ENCODE measurements around the gene TOP3A. TPM values are rescaled to one million over a fixed set of nuclear protein-coding genes. Genes with fewer than 3 reads are reported as not detected.
A peak's percentile ranks its signal among the peaks of the same experiment; 100 is the strongest.

Gene TOP3A
- total and polyA plus RNA-seq, 2 donors (not counting 1 experiment from before 2014, with no cell fraction given), result 13.4 to 55.8 TPM

DNA sequence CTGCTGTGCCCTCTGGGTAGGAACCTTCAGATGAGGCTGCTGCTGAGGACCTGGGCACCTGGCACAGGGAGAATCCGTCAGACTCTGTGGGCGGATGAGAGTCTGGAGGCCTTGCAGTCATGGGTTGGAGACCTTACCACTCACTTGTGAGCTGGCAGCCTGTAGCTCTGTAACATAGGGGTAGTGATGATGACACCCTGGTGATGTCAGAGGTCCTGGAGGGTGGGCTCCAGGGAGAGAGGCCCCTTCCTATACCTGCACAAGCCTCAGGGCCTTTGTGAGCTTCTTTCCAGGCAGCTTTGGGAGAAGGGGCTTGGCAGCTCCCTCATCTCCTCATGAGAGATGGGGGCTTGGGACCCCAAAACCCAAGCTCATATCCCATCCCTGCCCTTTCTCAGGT, 52.7 kb downstream of the TOP3A start:
- H3K9me3 ChIP-seq (ENCODE audit: control extremely low read depth in 1 of 3, control insufficient read depth in 2 of 3, insufficient read depth in 1 of 3, low read length in 2 of 3), result no peaks in the 10 kb centered on the region
- H3K79me2 ChIP-seq (ENCODE audit: control insufficient read depth, insufficient read depth, low read length), result peaks cover 41% of the 10 kb centered on the region
- 100% methylated on average over 2 of the region's 2 CpGs for whole genome bisulfite sequencing (ENCODE audit: insufficient coverage)
- H3K4me2 ChIP-seq (replicated peaks; ENCODE audit: low read depth, low read length, poor library complexity, severe bottlenecking), result peak overlapping the region; percentile 83
- Mint-ChIP-seq H3K27ac (no peak overlapping the region), H3K4me3 (peak overlapping the region; percentile 86), H3K9me3 (ENCODE audit: insufficient read depth) (no peaks in the 10 kb centered on the region), H3K27me3 (no peaks in the 10 kb centered on the region), H3K4me1 (peaks cover 21% of the 10 kb centered on the region)
- H3K27me3 ChIP-seq (replicated peaks in 1 of 4; ENCODE audit: control extremely low read depth in 1 of 4, control insufficient read depth in 3 of 4, insufficient read depth in 4 of 4, low read length in 3 of 4), result no peaks in the 10 kb centered on the region
- H3K27ac ChIP-seq (ENCODE audit: low read length in 2 of 2), result no peak overlapping the region
- H3K4me1 ChIP-seq (ENCODE audit: control insufficient read depth in 2 of 2, insufficient read depth in 2 of 2, low read length in 2 of 2), result peaks cover 23 to 36% of the 10 kb centered on the region in 2 donors
- H2AFZ ChIP-seq (ENCODE audit: insufficient read depth, low read depth, low read length, poor library complexity, severe bottlenecking), result no peak overlapping the region
- intact Hi-C loops (cut with micrococcal nuclease), result no loop called here
- TF ChIP-seq, protein P1, sequence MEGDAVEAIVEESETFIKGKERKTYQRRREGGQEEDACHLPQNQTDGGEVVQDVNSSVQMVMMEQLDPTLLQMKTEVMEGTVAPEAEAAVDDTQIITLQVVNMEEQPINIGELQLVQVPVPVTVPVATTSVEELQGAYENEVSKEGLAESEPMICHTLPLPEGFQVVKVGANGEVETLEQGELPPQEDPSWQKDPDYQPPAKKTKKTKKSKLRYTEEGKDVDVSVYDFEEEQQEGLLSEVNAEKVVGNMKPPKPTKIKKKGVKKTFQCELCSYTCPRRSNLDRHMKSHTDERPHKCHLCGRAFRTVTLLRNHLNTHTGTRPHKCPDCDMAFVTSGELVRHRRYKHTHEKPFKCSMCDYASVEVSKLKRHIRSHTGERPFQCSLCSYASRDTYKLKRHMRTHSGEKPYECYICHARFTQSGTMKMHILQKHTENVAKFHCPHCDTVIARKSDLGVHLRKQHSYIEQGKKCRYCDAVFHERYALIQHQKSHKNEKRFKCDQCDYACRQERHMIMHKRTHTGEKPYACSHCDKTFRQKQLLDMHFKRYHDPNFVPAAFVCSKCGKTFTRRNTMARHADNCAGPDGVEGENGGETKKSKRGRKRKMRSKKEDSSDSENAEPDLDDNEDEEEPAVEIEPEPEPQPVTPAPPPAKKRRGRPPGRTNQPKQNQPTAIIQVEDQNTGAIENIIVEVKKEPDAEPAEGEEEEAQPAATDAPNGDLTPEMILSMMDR (IDR thresholded peaks at IDR 0.05), result no peak
- TF ChIP-seq EZH2 (IDR thresholded peaks at IDR 0.05; ENCODE audit: borderline replicate concordance, insufficient read depth, low read depth, low read length, poor library complexity, severe bottlenecking), result no peak
- ATAC-seq (ENCODE audit: low read depth) (no peak), DNase-seq (no peak)
- H3K36me3 ChIP-seq (replicated peaks in 1 of 2; ENCODE audit: control extremely low read depth in 1 of 2, control insufficient read depth in 1 of 2, extremely low read depth in 1 of 2, insufficient read depth in 2 of 2, low read length in 1 of 2), result peaks cover 0 to 26% of the 10 kb centered on the region in 2 experiments
- no peak overlapping the region for H3K9ac ChIP-seq (ENCODE audit: low read length)
- no peak overlapping the region for H3K4me3 ChIP-seq (ENCODE audit: control extremely low read depth in 1 of 5, extremely low read depth in 1 of 5, insufficient read depth in 1 of 5, low read depth in 2 of 5, low read length in 4 of 5)
- POLR2A ChIA-PET, result no interaction called here
- CTCF ChIA-PET, result no interaction called here
- peaks cover 12% of the 10 kb centered on the region for H4K20me1 ChIP-seq (ENCODE audit: control insufficient read depth, insufficient read depth, low read length, poor library complexity, severe bottlenecking)

DNA sequence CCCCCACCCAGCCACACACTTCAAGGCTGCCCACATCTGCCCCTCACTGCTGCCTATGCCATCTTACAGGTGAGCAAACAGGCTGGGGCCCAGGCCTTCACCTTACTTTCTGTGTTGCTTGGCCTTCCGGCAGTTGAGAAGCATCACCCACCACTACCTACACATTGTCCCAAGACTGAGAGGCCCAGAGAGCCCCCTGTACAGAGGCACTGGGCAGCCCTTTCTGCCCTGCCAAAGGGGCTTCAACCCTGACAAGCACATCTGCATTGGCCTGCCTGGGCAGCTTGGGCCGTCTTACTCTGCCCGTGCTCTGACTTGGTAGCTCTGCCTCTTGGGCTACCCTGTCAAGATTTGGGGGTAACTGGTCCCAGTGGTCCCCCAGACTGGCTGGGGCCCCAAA, 53.1 kb downstream of the TOP3A start:
- peaks cover 24% of the 10 kb centered on the region for H3K4me1 Mint-ChIP-seq
- no peak for ATAC-seq (ENCODE audit: low read depth)
- no peaks in the 10 kb centered on the region for H3K9me3 ChIP-seq (ENCODE audit: control extremely low read depth in 1 of 3, control insufficient read depth in 2 of 3, insufficient read depth in 1 of 3, low read length in 2 of 3)
- H3K27ac ChIP-seq (ENCODE audit: low read length in 2 of 2), result peak overlapping the region in 1 of 2 donors; percentile 84
- H4K20me1 ChIP-seq (ENCODE audit: control insufficient read depth, insufficient read depth, low read length, poor library complexity, severe bottlenecking), result peaks cover 17% of the 10 kb centered on the region
- no peak overlapping the region for H2AFZ ChIP-seq (ENCODE audit: insufficient read depth, low read depth, low read length, poor library complexity, severe bottlenecking)
- 96% methylated on average over 3 of the region's 3 CpGs for WGBS (ENCODE audit: insufficient coverage)
- CTCF ChIA-PET, result interaction anchor here (1.2 kb wide), 1 partner anchor 14 kb away, joined by 6 read pairs; no protein-coding TSS in a partner anchor
- no peaks in the 10 kb centered on the region for H3K9me3 Mint-ChIP-seq (ENCODE audit: insufficient read depth)
- H3K4me3 ChIP-seq (ENCODE audit: control extremely low read depth in 1 of 5, extremely low read depth in 1 of 5, insufficient read depth in 1 of 5, low read depth in 2 of 5, low read length in 4 of 5), result peak overlapping the region in 2 of 5 experiments; percentile 75 to 88
- TF ChIP-seq, protein P1 (IDR thresholded peaks at IDR 0.05), result no peak
- TF ChIP-seq EZH2 (IDR thresholded peaks at IDR 0.05; ENCODE audit: borderline replicate concordance, insufficient read depth, low read depth, low read length, poor library complexity, severe bottlenecking), result no peak
- peak overlapping the region; percentile 86 for H3K4me3 Mint-ChIP-seq
- intact Hi-C loops (cut with micrococcal nuclease), result no loop called here
- peaks cover 0 to 29% of the 10 kb centered on the region in 2 experiments for H3K36me3 ChIP-seq (replicated peaks in 1 of 2; ENCODE audit: control extremely low read depth in 1 of 2, control insufficient read depth in 1 of 2, extremely low read depth in 1 of 2, insufficient read depth in 2 of 2, low read length in 1 of 2)
- H3K79me2 ChIP-seq (ENCODE audit: control insufficient read depth, insufficient read depth, low read length), result peaks cover 45% of the 10 kb centered on the region
- POLR2A ChIA-PET, result interaction anchor here (0.6 kb wide), 1 partner anchor 104 kb away, joined by 5 read pairs; no protein-coding TSS in a partner anchor
- no peaks in the 10 kb centered on the region for H3K27me3 ChIP-seq (replicated peaks in 1 of 4; ENCODE audit: control extremely low read depth in 1 of 4, control insufficient read depth in 3 of 4, insufficient read depth in 4 of 4, low read length in 3 of 4)
- H3K4me1 ChIP-seq (ENCODE audit: control insufficient read depth in 2 of 2, insufficient read depth in 2 of 2, low read length in 2 of 2), result peaks cover 28 to 41% of the 10 kb centered on the region in 2 donors
- peak overlapping the region; percentile 56 for H3K27ac Mint-ChIP-seq
- DNase-seq, result no peak
- H3K9ac ChIP-seq (ENCODE audit: low read length), result peak overlapping the region; percentile 75
- no peaks in the 10 kb centered on the region for H3K27me3 Mint-ChIP-seq
- H3K4me2 ChIP-seq (replicated peaks; ENCODE audit: low read depth, low read length, poor library complexity, severe bottlenecking), result peak overlapping the region; percentile 83
